ENCODE data around the gene EPB41L4B.

EPB41L4B gene

DNA sequence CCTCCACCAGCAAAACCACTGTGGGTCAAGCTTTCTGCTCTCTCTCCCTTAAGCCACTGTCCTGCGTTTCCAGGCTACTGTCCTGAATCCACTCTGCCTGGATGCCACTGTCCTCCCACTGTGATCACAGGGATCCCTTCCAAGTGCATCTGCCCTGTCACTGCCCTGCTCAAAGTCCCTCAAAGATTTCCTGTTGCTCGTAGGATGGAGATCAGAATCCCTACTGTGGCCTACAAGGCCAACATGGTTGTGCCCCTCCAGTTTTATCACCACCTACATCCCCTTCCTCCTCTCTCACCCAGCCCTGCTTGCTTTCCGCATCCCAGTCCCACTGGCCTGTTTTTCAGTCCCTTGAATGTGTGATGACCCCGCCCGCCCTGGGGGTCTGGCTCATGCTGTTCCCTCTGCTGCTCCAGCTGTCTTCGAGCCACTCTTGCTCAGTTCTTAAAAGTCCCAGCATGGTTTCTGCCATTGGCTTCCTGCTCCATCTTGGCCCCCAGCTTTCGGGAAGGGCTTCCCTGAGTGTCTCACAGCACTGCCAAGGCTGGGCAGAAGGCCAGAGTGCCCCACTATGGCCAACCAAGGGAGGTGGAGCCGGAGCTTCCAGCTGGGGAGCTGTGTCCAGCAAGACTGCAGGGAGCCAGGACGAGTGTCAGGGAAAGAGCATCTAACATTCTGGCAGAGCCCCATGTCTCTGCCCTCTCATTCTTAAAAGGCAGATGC lies 140.9 kb downstream of the EPB41L4B start:
- Histone ChIP-seq H3K4me3 (replicated peaks; ENCODE audit: low read depth, low read length) (no peak overlapping the region), H3K27me3 (replicated peaks; ENCODE audit: control insufficient read depth, insufficient read depth, low read length) (no peaks in the 10 kb centered on the region), H3K36me3 (ENCODE audit: control insufficient read depth, insufficient read depth, low read length) (no peaks in the 10 kb centered on the region)
- TF ChIP-seq, protein P1, sequence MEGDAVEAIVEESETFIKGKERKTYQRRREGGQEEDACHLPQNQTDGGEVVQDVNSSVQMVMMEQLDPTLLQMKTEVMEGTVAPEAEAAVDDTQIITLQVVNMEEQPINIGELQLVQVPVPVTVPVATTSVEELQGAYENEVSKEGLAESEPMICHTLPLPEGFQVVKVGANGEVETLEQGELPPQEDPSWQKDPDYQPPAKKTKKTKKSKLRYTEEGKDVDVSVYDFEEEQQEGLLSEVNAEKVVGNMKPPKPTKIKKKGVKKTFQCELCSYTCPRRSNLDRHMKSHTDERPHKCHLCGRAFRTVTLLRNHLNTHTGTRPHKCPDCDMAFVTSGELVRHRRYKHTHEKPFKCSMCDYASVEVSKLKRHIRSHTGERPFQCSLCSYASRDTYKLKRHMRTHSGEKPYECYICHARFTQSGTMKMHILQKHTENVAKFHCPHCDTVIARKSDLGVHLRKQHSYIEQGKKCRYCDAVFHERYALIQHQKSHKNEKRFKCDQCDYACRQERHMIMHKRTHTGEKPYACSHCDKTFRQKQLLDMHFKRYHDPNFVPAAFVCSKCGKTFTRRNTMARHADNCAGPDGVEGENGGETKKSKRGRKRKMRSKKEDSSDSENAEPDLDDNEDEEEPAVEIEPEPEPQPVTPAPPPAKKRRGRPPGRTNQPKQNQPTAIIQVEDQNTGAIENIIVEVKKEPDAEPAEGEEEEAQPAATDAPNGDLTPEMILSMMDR (IDR thresholded peaks at IDR 0.05; ENCODE audit: insufficient read depth, low read length, poor library complexity, severe bottlenecking) = no peak
- DNase-seq (ENCODE audit: extremely low read depth, insufficient read length) = no peak

DNA sequence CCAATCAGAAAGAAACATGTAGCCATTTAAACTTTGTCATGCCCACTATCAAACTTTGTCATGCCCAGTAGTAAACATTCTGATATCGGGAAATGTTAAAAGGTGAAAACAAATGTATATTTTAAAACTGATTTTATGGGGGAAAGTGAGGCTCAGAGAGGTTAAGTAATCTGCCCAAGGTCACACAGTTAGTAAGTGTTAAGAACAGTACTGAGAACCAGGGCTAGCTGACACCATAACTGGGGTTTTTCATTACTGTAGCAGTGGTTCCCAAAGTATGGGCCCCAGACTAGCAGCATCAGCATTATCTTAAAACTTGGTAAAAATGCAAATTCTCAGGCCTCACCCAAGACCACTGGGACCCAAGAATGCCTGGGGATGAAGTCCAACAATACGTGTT lies 143.9 kb downstream of the EPB41L4B start:
- no peaks in the 10 kb centered on the region for H3K27me3 ChIP-seq (replicated peaks; ENCODE audit: control insufficient read depth, insufficient read depth, low read length)
- H3K4me3 ChIP-seq (replicated peaks; ENCODE audit: low read depth, low read length) = no peak overlapping the region
- no peaks in the 10 kb centered on the region for H3K36me3 ChIP-seq (ENCODE audit: control insufficient read depth, insufficient read depth, low read length)
- TF ChIP-seq, protein P1 (IDR thresholded peaks at IDR 0.05; ENCODE audit: insufficient read depth, low read length, poor library complexity, severe bottlenecking) = no peak
- no peak for DNase-seq (ENCODE audit: extremely low read depth, insufficient read length)

DNA sequence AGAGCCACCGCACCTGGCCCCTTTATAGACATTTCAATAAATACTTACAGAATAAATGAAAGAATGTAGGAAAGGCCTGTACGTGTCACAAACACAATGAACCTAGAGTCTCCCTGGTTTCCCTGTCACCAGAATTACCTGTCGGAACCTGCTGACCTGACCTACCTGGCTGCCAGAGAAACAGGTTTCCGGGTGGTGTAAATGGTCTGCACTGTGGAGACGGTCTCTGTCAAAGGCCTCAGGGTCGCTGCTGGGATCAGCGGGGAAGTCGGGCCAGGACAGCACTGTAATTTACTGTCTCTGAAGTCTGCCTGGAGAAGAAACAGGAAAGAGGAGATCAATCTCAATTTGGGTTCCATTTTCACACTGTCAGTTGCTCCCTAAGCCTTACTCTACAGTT lies 144.5 kb downstream of the EPB41L4B start:
- Histone ChIP-seq H3K36me3 (ENCODE audit: control insufficient read depth, insufficient read depth, low read length) (no peaks in the 10 kb centered on the region), H3K27me3 (replicated peaks; ENCODE audit: control insufficient read depth, insufficient read depth, low read length) (no peaks in the 10 kb centered on the region), H3K4me3 (replicated peaks; ENCODE audit: low read depth, low read length) (no peak overlapping the region)
- no peak for DNase-seq (ENCODE audit: extremely low read depth, insufficient read length)
- TF ChIP-seq, protein P1 (IDR thresholded peaks at IDR 0.05; ENCODE audit: insufficient read depth, low read length, poor library complexity, severe bottlenecking) = no peak

DNA sequence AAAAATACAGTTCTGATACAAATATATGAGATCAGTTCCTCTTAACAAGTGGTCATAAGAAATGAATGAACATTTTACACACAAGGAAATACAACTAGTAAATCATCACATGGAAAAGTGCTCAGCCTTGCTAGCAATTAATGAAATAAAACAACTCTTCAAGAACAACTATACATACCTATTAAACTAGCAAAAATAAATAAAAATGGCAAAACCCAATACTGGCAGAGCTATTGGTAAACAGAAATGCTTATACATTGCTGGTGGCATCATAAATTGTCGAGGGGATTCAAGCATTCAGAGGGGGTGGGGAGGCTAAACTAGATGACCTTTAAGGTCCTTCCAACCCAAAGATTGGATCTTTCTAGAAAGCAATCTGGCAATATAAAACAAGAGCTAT lies 147.9 kb downstream of the EPB41L4B start:
- TF ChIP-seq, protein P1 (IDR thresholded peaks at IDR 0.05; ENCODE audit: insufficient read depth, low read length, poor library complexity, severe bottlenecking) = no peak
- H3K36me3 ChIP-seq (ENCODE audit: control insufficient read depth, insufficient read depth, low read length) = no peaks in the 10 kb centered on the region
- no peak overlapping the region for H3K4me3 ChIP-seq (replicated peaks; ENCODE audit: low read depth, low read length)
- DNase-seq (ENCODE audit: extremely low read depth, insufficient read length) = no peak
- no peaks in the 10 kb centered on the region for H3K27me3 ChIP-seq (replicated peaks; ENCODE audit: control insufficient read depth, insufficient read depth, low read length)

DNA sequence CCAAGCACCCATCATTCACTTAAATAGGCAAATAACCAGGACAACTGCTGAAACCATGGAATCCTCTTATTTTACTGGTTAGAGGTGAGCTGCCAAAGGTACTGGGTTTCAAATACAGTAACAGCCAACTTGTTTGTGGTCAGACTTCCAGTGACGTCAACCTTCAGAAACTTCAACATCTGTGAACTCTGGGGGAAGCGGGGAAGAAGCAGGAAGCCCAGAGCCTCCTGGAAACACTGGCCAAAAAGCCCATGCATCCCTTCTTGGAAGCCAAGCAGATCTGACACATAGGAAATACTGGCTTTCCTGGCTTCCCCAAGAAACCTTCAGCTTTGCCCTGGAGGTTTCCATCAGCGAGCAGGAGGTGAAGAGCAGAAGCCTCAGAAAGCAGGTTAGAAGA lies 148.9 kb downstream of the EPB41L4B start:
- DNase-seq (ENCODE audit: extremely low read depth, insufficient read length) = no peak
- no peak overlapping the region for H3K4me3 ChIP-seq (replicated peaks; ENCODE audit: low read depth, low read length)
- H3K36me3 ChIP-seq (ENCODE audit: control insufficient read depth, insufficient read depth, low read length) = no peaks in the 10 kb centered on the region
- TF ChIP-seq, protein P1 (IDR thresholded peaks at IDR 0.05; ENCODE audit: insufficient read depth, low read length, poor library complexity, severe bottlenecking) = no peak
- no peaks in the 10 kb centered on the region; the same call in 1 of the 2 replicates for H3K27me3 ChIP-seq (replicated peaks; ENCODE audit: control insufficient read depth, insufficient read depth, low read length)
